ENCODE data around the gene KIF23.

DNA sequence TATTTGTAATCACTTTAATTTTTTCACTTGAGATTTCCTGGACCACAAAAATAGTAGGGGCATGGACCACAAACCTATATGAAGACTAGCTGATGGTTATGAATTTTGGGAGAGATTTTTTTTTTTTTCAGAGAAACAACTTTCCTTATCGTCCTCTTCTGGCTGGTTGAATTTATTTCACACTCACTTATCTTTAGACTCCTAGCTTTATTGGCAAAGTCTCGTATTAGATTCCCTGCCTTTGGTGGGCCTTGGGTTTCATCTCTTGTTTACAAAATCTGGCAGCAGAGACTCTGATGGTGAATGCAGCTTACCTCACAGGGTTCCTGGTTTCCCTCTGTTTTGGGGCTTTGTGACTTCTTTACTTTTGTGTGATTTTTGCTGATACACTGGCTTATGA lies 44.5 kb upstream of the KIF23 start:
- no peak for TF ChIP-seq CTCF (conservative IDR thresholded peaks at IDR 0.05; ENCODE audit: low read depth in 2 of 2)
- TF ChIP-seq, protein P1, sequence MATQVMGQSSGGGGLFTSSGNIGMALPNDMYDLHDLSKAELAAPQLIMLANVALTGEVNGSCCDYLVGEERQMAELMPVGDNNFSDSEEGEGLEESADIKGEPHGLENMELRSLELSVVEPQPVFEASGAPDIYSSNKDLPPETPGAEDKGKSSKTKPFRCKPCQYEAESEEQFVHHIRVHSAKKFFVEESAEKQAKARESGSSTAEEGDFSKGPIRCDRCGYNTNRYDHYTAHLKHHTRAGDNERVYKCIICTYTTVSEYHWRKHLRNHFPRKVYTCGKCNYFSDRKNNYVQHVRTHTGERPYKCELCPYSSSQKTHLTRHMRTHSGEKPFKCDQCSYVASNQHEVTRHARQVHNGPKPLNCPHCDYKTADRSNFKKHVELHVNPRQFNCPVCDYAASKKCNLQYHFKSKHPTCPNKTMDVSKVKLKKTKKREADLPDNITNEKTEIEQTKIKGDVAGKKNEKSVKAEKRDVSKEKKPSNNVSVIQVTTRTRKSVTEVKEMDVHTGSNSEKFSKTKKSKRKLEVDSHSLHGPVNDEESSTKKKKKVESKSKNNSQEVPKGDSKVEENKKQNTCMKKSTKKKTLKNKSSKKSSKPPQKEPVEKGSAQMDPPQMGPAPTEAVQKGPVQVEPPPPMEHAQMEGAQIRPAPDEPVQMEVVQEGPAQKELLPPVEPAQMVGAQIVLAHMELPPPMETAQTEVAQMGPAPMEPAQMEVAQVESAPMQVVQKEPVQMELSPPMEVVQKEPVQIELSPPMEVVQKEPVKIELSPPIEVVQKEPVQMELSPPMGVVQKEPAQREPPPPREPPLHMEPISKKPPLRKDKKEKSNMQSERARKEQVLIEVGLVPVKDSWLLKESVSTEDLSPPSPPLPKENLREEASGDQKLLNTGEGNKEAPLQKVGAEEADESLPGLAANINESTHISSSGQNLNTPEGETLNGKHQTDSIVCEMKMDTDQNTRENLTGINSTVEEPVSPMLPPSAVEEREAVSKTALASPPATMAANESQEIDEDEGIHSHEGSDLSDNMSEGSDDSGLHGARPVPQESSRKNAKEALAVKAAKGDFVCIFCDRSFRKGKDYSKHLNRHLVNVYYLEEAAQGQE (IDR thresholded peaks at IDR 0.05; ENCODE audit: unreplicated experiment), result no peak
- no peak for TF ChIP-seq POLR2AphosphoS5 (IDR thresholded peaks at IDR 0.05; ENCODE audit: low read depth)
- no peak for TF ChIP-seq JUNB (IDR thresholded peaks at IDR 0.05; ENCODE audit: unreplicated experiment)
- TF ChIP-seq EZH2 (IDR thresholded peaks at IDR 0.05; ENCODE audit: low read depth, unreplicated experiment), result no peak
- no peak for TF ChIP-seq EZH2phosphoT487 (IDR thresholded peaks at IDR 0.05; ENCODE audit: unreplicated experiment)
- TF ChIP-seq STAT1 (IDR thresholded peaks at IDR 0.05; ENCODE audit: unreplicated experiment), result no peak
- no peak for TF ChIP-seq ZNF114 (CRISPR knock-in tag; IDR thresholded peaks at IDR 0.05)
- TF ChIP-seq, protein P2, sequence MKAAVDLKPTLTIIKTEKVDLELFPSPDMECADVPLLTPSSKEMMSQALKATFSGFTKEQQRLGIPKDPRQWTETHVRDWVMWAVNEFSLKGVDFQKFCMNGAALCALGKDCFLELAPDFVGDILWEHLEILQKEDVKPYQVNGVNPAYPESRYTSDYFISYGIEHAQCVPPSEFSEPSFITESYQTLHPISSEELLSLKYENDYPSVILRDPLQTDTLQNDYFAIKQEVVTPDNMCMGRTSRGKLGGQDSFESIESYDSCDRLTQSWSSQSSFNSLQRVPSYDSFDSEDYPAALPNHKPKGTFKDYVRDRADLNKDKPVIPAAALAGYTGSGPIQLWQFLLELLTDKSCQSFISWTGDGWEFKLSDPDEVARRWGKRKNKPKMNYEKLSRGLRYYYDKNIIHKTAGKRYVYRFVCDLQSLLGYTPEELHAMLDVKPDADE (IDR thresholded peaks at IDR 0.05), result no peak
- TF ChIP-seq ZNF331 (CRISPR knock-in tag; IDR thresholded peaks at IDR 0.05; ENCODE audit: low read depth), result no peak

Measured in GM23338 (cell line).